HG03039 (cell line): ENCODE measurements around the gene ZNF212.

Experiments
- ATAC-seq: cut with Tn5 transposase; IDR thresholded peaks from one replicate; pipeline ENCODE4 v1.9.1; 2021; ENCODE audit warnings: mild to moderate bottlenecking, moderate library complexity; ENCODE audit not compliant: unreplicated experiment

The ZNF212 gene

GRCh38 chr7:149304006-149304405 lies 64.6 kb downstream of the ZNF212 start:
- ATAC-seq, result no peak
